Psoas muscle (tissue), 8 donors: ENCODE data around the gene HES2. TPM values are rescaled to one million over a fixed set of nuclear protein-coding genes. Genes with fewer than 3 reads are reported as not detected.
"Not testable (repeated sequence)": the region's sequence is repeated elsewhere in the genome, so short reads cannot be mapped to it uniquely, and the experiment has no call there.

ENCODE experiments used
- ATAC-seq, 4 donors: fragments of 200-7000 bp; cut with Tn5 transposase; one replicate each; pipeline ENCODE4 v1.9.1; 2020; ENCODE audit warnings: moderate library complexity in 3 of 4, mild to moderate bottlenecking in 2 of 4
- DNase-seq, 2 donors: peaks; one replicate each; pipeline ENCODE4 v3.0.0-alpha.2; 2020
- H3K27ac ChIP-seq: fragments of 200-600 bp; one replicate; pipeline ENCODE4 v1.8.0; 2022
- H3K27me3 ChIP-seq, 3 donors: fragments of 200-600 bp in 1 of 3; one replicate each; pipeline versions ENCODE4 v1.6.1 to v1.8.0; 2013 to 2022; ENCODE audit warnings: low read length in 2 of 3, mild to moderate bottlenecking in 2 of 3, moderate library complexity in 1 of 3; ENCODE audit not compliant: insufficient read depth in 3 of 3
- H3K36me3 ChIP-seq, 2 donors: fragments of 200-600 bp in 1 of 2; one replicate each; pipeline versions ENCODE4 v1.6.1 to v1.8.0; 2013 to 2022; ENCODE audit warnings: low read depth in 1 of 2, mild to moderate bottlenecking in 1 of 2, moderate library complexity in 1 of 2; ENCODE audit not compliant: insufficient read depth in 1 of 2
- H3K4me1 ChIP-seq: fragments of 200-600 bp; one replicate; pipeline ENCODE4 v1.8.0; 2022
- H3K4me3 ChIP-seq: fragments of 200-600 bp; one replicate; pipeline ENCODE4 v1.8.0; 2022; ENCODE audit warnings: mild to moderate bottlenecking
- H3K9me3 ChIP-seq: fragments of 200-600 bp; one replicate; pipeline ENCODE4 v1.8.0; 2022
- CTCF ChIP-seq: fragments of 200-600 bp; IDR thresholded peaks from one replicate; pipeline ENCODE4 v1.8.0; 2022; ENCODE audit warnings: antibody characterized with exemption
- WGBS, 3 donors: extraction: QIAGEN DNeasy Blood & Tissue Kit; methylation state at CpG; one replicate each; pipeline versions ENCODE4 v1.1.6 to v1.1.7; 2013; 5-methylcytosine and 5-hydroxymethylcytosine counted together
- intact Hi-C, 2 donors: fragments of 100-400 bp; cut with DNase I; formaldehyde crosslinking; loops; one replicate each; pipeline versions ENCODE4 v1.11.0 to v1.14.2; 2022
- polyA plus RNA-seq, 3 donors: library from polyadenylated mRNA; stranded (reverse); fragments of 200-250 nt; gene quantifications; one replicate each; pipeline ENCODE4 v1.2.3, GENCODE V29; 2013
- total RNA-seq, 4 donors: library from RNA; stranded (reverse); fragmentation: NEBNext Ultra II Directional in 2 of 4; extraction: Animal tissue kit (Norgen Biotek cat#: 25700) in 2 of 4; gene quantifications; one replicate each; pipeline versions ENCODE4 v1.2.1 to v1.2.4, GENCODE V29; 2021 to 2023
- donor health status: healthy with polysubstance abuse.
- donor health status: DM: no; HTN: no; CAD: no; lungs with moderate emphysema.
- donor health status: Bipolar disorder and iron deficiency.
- donor health status: healthy.
- donor health status: DM: yes; HTN: yes; CAD: no.
- donor health status: DM: no; HTN: no; CAD: no.
- donor health status: DM: no; HTN: no; CAD: no.
- donor health status: DM: yes; HTN: yes; CAD: no.

HES2 gene
- total and polyA plus RNA-seq, 7 donors: 0.06 to 0.13 TPM; not detected in 5

- ATAC-seq (peak in 2 of 4 donors; percentile 47 to 59), DNase-seq (no peak)
- intact Hi-C loops: no loop called here
- WGBS, 3 donors: 5 to 11% (median 8%) methylated on average over 23 to 65 of the region's 66 CpGs
- H3K4me1 ChIP-seq: no peaks in the 10 kb centered on the region
- H3K4me3 ChIP-seq: no peak overlapping the region
- TF ChIP-seq CTCF: no peak
- H3K9me3 ChIP-seq: no peaks in the 10 kb centered on the region
- no peak overlapping the region for H3K27ac ChIP-seq
- H3K27me3 ChIP-seq: peaks cover 0 to 79% (median 17%) of the 10 kb centered on the region in 3 donors
- no peaks in the 10 kb centered on the region for H3K36me3 ChIP-seq
These were observed 29.3 kb upstream of the HES2 start for GRCh38 chr1:6448749-6449631.

- peaks cover 0 to 74% (median 17%) of the 10 kb centered on the region in 3 donors for H3K27me3 ChIP-seq
- H3K36me3 ChIP-seq: no peaks in the 10 kb centered on the region
- peak in 1 of 4 donors; percentile 24 for ATAC-seq
- whole genome bisulfite sequencing, 3 donors: 0 to 2% (median 2%) methylated on average over 35 to 68 of the region's 68 CpGs
- H3K27ac ChIP-seq: no peak overlapping the region
- no peak for DNase-seq
- H3K4me1 ChIP-seq: no peaks in the 10 kb centered on the region
- intact Hi-C loops: loop anchor here in 1 of 2 donors (1.0 kb wide), 1 partner anchor 12 kb away; no protein-coding TSS in a partner anchor
- H3K4me3 ChIP-seq: no peak overlapping the region
- H3K9me3 ChIP-seq: no peaks in the 10 kb centered on the region
- TF ChIP-seq CTCF: no peak
These were observed 28.4 kb upstream of the HES2 start for GRCh38 chr1:6447818-6448748.

GRCh38 chr1:6447016-6447817, 27.5 kb upstream of the HES2 start:
- DNase-seq: no peak
- H3K9me3 ChIP-seq: no peaks in the 10 kb centered on the region
- intact Hi-C loops: loop anchor here in 1 of 2 donors (1.0 kb wide), 1 partner anchor 13 kb away; no protein-coding TSS in a partner anchor
- TF ChIP-seq CTCF: no peak
- whole genome bisulfite sequencing, 3 donors: 3 to 4% (median 3%) methylated on average over 46 to 67 of the region's 67 CpGs
- no peaks in the 10 kb centered on the region for H3K4me1 ChIP-seq
- H3K36me3 ChIP-seq: no peaks in the 10 kb centered on the region
- H3K4me3 ChIP-seq: peak overlapping the region; percentile 22
- peaks cover 0 to 73% (median 17%) of the 10 kb centered on the region in 3 donors for H3K27me3 ChIP-seq
- no peak for ATAC-seq
- H3K27ac ChIP-seq: no peak overlapping the region

- Histone ChIP-seq H3K36me3 (no peaks in the 10 kb centered on the region), H3K27ac (no peak overlapping the region), H3K4me1 (no peaks in the 10 kb centered on the region), H3K9me3 (no peaks in the 10 kb centered on the region), H3K27me3 (peaks cover 0 to 73% (median 17%) of the 10 kb centered on the region in 3 donors), H3K4me3 (no peak overlapping the region)
- ATAC-seq (no peak), DNase-seq (no peak)
- WGBS, 3 donors: 59 to 79% (median 62%) methylated on average over 3 to 4 of the region's 4 CpGs
- intact Hi-C loops: loop anchor here in 1 of 2 donors (1.0 kb wide), 1 partner anchor 14 kb away; no protein-coding TSS in a partner anchor
- no peak for TF ChIP-seq CTCF
These were observed 26.9 kb upstream of the HES2 start for GRCh38 chr1:6446665-6447015.

- H3K27me3 ChIP-seq: peaks cover 0 to 73% (median 16%) of the 10 kb centered on the region in 3 donors
- H3K4me1 ChIP-seq, H3K4me3 ChIP-seq, H3K36me3 ChIP-seq, H3K9me3 ChIP-seq, ATAC-seq, intact Hi-C loops, DNase-seq, H3K27ac ChIP-seq: not testable (repeated sequence)
- 60 to 75% (median 66%) methylated on average over 2 to 4 of the region's 4 CpGs for WGBS, 3 donors
These were observed 26.2 kb upstream of the HES2 start for GRCh38 chr1:6445929-6446328.
